CD4-positive, alpha-beta T cell treated with Interleukin-1 beta for 1 hour (primary cell): ENCODE measurements around the gene JMJD4.
A peak's percentile ranks its signal among the peaks of the same experiment; 100 is the strongest.

Experiments
- DNase-seq, 2 donors: peaks; one replicate each; pipeline ENCODE4 v3.0.0-alpha.2; 2020 to 2022

JMJD4 gene

GRCh38 chr1:227768125-227768439, 33.0 kb upstream of the JMJD4 start:
- no peak for DNase-seq

DNA sequence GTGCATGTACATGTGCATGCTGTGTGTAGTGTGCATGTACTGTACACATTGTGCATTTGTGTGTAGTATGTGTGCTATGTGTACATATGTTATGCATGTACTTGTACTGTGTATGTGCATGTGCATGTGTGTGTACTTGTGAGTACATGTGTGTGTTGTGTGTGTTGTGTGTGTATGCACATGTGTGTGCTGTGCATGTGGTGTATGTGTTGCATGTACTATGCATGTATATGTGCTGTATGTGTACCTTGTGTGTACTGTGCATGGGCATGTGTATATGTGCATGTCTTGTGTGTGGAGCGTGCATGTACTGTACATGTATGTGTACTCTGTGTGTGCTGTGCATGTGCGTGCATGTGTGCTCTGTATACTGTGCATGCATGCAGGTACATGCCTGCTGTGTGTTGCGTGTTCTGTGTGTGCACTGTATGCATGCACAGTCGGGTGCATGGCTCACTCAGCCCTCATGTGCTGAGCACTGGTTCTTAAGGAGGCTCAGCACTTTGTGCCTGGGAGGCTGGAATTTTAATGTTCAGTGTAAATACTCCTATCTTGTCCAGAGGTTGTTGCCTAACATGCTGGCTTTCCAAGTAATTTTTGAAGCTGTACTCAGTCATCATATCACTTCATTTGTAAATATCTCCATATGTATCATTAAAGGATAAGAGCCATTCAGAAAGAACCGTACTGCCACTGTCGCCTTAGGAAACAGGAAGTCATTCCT, 32.5 kb upstream of the JMJD4 start:
- no peak for DNase-seq

DNA sequence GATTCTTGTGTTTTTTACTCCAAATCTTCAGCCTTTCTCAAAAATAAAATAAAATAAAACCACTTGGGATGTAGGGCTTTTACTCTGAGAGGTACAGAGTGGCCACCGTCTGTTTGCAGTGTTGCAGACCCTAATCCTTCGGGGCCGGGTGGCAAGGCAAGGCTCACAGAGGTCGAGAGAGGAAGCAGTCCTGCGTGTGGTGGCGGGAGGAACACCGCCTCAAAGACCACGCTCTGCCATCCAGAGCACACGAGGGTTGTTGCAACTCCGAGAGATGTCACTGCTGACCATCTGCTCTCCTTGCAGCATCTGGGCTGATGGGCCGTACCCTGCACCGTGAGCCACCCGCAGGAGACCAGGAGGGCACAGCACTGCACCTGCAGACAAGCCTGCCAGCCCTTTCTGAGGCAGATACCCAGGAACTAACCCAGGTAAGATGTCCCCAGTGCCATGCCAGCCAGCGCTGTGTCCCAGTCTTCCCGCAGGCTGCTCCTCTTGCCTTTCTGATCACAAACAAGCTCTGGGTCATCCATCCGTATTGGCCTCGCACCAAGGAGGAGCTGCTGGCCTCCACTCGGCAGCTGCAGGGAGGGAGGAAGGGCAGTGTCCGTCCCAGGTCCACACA, 31.7 kb upstream of the JMJD4 start:
- DNase-seq: no peak

DNA sequence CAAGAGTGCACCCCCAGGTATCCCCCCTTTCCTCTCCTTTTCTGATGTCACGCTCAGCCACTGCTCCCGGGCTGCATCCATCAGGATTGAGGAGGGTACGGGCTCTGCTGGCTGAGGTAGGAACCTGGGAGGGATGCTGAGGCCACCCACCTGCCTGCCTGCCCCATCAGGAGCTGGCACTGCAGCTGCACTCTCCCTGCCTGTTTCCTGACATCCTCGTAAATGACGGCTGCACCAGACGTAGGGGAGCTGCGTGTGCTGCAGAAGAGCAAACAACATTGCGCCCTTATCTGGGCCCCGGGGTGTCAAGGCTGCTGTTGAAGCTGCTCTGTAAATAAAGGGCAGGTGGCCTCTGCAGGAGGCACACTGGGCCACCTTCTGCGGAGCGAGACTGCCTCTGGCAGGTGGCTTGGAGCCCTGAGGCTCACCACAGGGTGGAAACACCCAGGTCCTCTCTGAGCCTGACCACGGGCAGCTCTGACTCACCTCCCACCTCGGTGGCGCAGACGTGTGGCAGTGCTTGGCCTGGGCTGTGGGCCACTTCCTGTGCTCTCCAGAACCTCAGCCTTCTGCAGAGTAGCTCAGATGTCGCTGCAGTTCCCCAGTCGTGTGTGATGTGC, 31.0 kb upstream of the JMJD4 start:
- peak; percentile 76 for DNase-seq

GRCh38 chr1:227765261-227766014, 30.3 kb upstream of the JMJD4 start:
- DNase-seq: no peak

GRCh38 chr1:227764019-227764391, 28.9 kb upstream of the JMJD4 start:
- DNase-seq: no peak

- no peak for DNase-seq
These were observed 28.3 kb upstream of the JMJD4 start for GRCh38 chr1:227763246-227764018.

GRCh38 chr1:227762231-227762911, 27.3 kb upstream of the JMJD4 start:
- peak; percentile 85 to 87 for DNase-seq

- DNase-seq: no peak
These were observed 26.6 kb upstream of the JMJD4 start for GRCh38 chr1:227761621-227762230.

GRCh38 chr1:227760377-227760776, 25.3 kb upstream of the JMJD4 start:
- DNase-seq: no peak

- DNase-seq: no peak
These were observed 24.5 kb upstream of the JMJD4 start for GRCh38 chr1:227759341-227760300.

GRCh38 chr1:227758366-227758765, 23.3 kb upstream of the JMJD4 start:
- no peak for DNase-seq

DNA sequence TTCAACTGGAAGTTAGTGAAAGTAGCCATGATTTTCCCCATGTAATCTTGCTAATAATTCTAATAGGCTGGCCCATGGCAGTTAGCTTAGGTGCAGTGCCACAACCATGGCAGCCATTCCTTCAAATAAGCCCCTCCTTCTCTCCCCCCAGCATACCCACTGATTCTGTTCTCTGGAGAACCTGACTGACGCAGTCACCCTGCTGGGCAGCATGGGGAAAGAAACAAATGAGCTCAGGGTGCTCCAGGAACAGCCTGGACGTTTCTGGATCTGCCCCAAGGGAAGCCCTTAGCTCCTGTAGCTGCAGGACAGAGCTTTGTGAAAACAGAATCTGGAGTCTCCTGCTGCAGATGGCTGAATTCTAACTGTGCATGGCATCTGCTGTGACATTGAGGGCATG, 22.7 kb upstream of the JMJD4 start:
- no peak for DNase-seq

- no peak for DNase-seq
These were observed 21.3 kb upstream of the JMJD4 start for GRCh38 chr1:227756172-227756959.

- DNase-seq: no peak
These were observed 19.9 kb upstream of the JMJD4 start for GRCh38 chr1:227754958-227755357.

DNA sequence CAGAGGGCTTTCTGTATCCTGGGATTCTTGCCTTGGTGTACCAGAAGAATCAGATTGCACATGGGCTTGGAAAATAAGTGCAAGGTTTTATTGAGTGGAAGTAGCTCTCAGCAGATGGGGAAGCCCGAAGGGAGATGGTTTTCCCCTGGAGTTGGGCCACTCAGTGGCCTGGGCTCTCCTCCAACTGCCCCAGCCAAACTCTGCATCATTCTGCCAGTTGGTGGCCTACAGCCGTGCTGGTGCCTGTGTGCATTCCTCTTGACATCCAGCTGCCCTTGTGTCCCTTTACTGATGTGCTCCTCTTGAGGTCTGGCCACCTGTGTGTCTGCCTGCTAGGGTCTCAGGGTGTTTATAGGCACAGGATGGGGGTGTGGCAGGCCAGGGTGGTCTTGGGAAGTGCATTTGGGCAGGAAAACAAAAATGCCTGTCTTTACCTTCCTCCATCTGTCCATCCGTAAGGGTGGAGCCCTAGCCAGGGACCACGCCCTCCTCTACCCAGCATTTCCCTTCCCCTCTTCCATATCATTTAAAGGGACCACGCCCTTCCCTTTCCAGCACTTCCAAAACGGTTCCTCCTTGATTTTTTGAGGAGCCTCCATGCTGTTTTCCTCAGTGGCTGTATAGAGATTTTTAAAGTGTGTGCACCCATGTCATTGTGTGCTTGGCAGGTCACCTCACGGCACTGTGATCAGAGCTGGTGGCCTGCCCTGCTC, 19.1 kb upstream of the JMJD4 start:
- no peak for DNase-seq

- DNase-seq: no peak
These were observed 15.0 kb upstream of the JMJD4 start for GRCh38 chr1:227749916-227750710.

GRCh38 chr1:227749225-227749624, 14.1 kb upstream of the JMJD4 start:
- DNase-seq: no peak
